GM18868 (cell line): ENCODE results near the gene RFX2.
"Not testable (repeated sequence)": the region's sequence is repeated elsewhere in the genome, so short reads cannot be mapped to it uniquely, and the experiment has no call there.

Source experiments
- ATAC-seq: cut with Tn5 transposase; IDR thresholded peaks from one replicate; pipeline ENCODE4 v1.9.1; 2021; ENCODE audit warnings: mild to moderate bottlenecking, moderate library complexity; ENCODE audit not compliant: unreplicated experiment

RFX2 gene

DNA sequence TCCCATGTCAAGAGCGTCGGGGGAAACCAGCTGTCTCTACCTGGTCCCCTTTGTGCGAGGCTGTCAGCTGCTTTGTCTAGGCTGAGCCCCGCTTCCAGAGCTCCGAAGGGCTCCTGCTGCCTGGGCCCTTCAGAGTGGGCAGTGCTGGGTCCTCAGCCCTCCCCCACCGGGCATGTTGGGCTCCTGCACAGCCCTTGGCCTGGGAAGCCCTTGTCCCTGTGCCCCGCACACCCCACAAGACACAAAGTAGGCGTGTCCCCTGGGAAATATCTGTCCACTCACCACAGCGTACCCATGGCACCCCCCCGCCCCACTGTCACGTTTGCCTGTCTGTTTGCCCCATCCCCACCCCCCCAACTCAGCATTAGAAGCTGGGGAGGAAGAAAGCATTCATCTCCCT lies 92.7 kb downstream of the RFX2 start:
- ATAC-seq = no peak

DNA sequence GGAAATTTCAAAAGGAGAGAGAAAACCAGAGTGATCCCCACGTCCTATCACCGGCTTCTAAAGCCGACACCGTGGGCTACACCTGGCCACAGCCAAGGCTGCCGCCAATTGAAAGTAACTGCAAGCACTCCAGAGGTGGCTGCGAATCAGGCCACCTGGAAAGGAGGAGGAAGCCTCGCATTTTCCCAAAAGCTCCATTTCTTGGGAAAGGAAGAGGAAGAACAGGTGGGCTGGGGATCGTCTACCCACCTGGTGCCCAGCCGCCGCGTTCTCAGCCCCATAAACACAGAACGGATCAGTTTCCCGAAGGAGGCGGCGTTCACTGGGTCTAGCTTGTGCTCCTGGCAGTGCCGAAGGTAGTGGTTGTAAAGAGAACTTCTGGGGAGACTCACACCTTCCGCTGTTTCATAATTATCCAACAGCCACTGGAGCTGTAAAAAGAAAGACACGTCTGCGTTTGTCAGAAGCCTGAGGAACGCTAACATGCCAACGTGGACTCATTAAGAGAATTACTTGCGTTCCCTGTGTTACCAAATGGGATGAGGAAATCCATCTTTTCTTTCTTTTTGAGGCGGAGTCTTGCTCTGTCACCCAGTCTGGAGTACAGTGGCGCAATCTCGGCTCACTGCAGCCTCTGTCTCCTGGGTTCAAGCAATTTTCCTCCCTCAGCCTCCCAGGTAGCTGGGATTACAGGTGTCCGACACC lies 94.3 kb downstream of the RFX2 start:
- ATAC-seq = no peak

DNA sequence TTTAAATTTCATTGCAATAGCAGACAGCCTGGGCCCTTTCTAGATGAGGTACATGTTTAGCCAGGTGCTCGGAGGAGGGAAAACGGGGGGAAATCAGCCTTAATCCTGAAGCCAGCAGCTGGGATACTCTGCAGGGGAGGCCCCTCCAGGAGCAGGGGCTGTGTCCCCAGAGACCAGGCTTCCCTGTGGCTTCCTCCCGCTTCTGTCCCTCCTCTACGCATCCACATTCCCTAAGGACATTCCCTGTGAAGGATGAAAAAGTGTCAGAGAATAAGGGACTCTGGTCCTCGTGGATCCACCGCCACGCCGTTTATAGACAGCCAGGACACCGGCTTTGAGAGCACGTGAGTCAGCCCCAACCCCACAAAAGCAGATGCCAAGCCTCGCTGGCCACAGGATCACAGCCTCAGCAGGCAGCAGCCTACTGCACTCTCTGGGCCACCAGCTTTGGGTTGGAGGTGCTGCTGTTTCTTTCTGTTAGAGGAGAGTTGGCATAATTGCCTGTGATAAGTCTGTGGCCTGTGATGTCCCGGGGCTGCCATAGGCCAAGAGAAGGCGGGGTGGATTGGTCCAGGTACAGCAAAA lies 95.7 kb downstream of the RFX2 start:
- ATAC-seq = no peak

DNA sequence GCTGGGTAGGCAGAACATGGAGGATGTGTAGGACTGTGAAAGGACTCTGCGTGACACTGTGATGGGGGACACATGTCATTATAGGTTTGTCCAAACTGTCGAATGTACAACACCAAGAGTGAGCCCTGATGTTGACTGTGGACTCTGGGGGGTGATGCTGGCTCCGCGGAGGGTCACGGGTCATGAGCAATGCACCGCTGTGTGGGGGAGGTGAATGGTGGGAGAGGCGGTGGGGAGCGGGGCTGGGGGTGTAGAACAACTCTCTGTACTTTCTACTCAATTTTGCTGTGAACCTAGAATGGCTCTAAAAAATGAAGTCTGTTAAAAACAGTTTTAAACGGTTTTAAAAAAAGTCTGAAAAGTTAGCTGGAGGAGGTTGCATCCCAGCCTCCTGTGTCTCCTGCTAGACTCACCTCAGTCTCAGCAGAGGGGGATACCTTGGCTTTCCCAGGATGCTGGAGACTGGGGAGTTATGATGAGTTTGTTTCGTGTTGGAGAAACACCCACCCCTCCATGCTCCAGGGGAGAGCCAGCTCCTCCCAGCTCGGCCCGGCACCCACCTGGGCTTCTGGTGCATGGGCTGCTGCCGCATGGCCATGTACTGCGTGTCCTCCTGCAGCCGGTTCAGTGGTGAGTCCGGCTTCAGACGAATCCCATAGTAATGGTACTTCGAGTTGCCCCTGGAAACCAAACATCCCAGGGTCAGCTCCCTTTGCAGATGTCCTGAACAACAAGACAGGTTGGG lies 97.7 kb downstream of the RFX2 start:
- no peak for ATAC-seq

DNA sequence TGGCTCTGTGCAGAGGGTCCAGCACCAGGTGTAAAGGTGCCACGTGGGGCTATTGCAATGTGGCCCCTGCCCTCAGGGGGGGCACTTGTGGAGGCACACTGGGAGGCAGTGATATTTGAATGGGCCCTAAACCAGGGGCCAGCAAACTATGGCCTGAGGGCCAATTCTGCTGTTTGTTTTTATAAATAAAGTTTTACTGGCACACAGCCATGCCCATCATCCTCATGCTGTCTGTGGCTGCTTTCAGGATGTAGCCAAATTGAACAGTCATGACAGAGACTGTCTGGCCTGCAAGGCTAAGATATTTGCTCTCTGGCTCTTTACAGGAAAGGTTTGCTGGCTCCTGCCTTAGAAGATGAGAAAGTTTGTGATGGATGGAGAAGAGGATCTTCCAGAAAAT lies 98.5 kb downstream of the RFX2 start:
- ATAC-seq = no peak

DNA sequence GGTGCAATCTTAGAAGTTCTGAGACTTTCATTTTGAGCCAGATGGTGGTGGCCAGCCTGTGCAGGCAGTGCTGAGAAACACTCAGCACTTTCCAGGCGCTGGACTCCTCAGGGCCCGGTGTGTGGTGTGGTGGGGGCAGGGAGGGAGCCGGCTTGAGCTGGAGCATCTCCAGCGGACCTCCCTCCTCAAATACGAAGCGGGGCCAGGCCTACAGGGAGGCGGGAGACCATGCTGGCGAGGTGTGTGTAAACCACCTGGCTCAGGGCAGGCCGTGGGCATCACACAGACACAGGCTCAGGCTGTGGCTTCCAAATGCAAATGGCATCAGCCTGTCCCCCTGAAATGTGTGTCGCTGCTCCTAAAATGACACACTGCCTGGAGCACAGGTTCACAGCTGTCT lies 99.1 kb downstream of the RFX2 start:
- ATAC-seq = no peak

DNA sequence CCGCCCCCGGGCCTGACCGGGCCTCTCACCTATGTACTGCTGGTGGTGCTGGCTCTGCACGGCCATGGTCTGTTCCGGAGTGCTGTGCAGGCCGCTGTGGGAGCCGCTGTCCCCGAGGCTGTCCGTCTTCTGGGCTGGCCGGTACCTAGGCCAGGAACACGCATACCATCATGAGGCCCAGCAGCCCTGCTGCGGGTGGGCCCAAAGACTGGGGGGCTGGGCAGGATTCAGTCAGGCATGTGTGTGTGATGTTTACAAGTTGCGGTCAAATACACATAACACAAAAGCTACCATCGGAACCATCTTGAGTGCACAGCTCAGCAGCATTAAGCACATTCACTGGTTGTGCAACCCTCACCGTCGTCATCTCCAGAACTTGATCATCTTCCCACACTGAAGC lies 100.2 kb downstream of the RFX2 start:
- no peak for ATAC-seq

DNA sequence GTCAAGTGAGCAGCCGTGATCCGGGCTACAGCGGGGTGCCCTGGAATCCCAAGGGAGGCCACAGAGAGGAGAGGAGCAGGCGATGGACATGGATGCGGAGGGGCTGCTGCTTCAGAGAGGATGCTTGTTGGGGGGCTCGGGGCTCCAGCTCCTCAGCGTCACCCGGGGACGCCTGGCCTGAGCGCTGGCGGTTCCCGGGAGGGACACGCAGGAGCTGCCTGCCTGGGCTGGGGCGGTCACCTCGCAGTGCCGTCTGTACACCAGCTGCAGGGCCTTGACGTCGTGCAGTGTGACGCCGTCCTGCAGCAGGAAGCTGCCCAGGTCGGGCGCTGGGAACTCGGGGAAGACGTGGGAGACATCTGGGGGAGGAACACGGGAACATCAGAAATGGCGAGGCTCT lies 102.4 kb downstream of the RFX2 start:
- no peak for ATAC-seq

DNA sequence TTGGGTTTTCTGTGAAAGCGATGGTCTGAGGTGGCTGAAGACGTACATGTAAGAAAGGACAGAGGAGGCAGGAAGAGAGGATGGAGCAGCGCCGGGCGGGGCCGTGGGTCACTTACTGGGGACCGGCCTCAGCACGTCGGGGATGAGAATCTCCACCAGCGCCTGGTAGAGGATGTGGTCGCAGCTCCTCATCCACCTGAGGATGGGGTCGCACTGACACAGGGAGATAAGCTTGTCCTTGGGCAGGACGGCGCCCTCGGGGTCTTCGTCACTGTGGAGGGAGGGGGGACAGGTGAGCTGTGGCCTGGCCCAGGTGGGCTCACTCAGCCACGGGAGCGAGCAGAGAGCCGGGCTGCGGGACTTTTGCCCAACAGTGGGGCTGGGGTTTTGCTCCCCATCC lies 103.4 kb downstream of the RFX2 start:
- ATAC-seq = no peak

DNA sequence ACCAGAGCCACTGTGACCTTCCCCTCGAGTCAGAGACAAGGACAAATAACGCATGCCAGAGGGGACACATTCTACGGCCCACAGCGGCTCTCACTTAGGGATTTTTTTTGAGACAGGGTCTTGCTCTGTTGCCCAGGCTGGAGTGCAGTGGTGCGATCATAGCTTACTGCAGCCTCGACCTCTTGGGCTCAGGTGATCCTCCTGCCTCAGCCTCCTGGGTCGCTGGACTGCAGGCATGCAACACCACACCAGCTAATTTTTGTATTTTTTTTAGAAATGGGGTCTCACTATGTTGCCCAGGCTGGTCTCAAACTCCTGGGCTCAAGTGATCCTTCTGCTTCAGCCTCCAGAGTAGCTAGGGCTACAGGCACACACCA lies 104.2 kb downstream of the RFX2 start:
- not testable (repeated sequence) for ATAC-seq

DNA sequence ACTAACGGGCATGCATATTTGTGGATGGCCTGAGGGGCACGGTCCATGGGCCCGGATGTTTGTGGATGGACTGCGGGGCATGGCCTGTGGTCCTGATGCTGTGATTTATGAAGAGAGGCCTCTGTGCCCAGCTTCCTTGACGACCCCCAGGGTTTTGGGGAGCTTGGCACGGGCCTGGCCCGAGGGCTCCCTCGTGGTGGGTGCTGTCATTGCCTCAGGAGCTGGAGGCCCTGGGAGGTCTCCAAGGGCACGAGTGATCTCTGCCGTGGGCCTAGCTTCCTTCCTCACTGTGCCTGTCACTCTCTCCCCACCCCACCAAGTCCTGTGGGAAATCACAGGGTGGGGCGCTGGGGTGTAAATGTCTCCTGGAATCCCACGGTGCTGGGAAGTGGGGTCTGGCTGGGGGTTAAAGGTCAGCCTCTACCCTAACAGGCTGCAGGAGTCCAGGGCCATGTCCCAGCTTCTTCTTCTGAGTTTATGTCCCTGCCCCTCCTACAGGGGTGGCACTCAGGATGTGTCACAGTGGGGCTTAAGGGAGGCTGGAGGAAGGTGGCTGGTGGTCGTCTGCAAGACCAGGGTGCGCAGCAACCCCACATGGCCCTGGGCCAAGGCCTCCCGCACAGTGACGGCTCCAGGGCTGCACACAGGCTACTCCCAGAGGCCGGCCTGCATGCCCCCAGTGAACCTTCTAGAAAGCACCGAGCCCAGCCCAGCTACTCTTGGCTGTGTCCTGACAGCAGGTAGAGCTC lies 104.8 kb downstream of the RFX2 start:
- no peak for ATAC-seq

DNA sequence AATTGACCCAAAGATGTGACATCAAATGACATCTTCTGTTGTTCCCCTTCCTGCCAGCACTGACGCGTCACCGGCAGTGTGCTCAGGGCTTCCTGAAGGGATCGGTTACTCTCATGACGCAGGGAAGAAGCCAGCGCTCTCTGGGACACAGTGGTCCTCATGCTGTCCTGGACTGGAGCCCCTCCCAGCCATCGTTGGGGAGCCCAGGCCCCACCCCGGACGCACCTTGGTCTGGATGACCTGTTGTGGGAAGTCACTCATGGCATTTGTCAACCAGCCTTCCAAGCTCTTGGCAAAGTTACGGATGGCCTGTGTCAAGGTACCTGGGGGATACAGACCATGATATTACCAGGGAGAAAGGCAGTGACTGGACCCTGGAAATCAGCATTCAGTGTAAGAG lies 106.3 kb downstream of the RFX2 start:
- ATAC-seq = no peak

DNA sequence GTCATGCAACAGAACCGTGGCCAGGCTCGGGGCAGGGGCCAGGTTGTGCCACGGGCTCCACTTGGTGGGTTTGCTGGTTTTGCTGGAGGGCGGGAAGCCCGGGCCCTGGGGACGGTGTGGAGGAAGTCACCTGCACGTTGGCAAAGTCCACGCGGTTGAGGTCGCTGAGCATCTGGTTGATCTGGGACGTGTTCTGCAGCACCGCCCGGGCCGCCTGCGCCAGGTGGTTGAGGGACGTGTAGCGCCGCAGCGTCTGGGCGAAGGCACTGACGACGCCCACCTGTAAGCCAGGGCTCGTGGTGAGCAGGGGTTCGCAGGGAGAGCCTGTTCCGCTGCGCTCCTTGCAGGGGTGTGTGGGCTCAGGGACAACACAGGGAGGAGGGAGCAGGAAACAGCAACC lies 107.7 kb downstream of the RFX2 start:
- no peak for ATAC-seq

DNA sequence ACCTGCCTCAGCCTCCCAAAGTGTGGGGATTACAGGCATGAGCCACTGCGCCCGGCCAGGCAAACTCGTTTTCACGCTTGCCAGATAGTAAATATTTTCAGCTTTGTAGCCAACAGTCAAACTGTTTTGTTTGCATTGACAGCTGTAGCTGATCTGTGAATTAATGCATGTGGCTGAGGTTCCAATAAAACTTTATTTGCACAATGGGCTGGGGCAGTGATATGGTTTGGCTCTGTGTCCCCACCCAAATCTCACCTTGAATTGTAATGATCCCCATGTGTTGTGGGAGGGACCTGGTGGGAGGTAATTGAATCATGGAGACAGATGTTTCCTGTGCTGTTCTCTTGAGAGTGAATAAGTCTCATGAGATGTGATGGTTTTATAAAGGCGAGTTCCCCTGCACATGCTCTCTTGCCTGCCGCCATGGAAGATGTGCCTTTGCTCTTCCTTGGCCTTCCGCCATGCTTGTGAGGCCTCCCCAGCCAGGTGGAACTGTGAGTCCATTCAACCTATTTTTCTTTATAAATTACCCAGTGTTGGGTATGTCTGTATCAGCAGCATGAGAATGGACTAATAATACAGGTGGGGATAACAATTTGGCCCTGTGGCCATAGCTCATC lies 110.0 kb downstream of the RFX2 start:
- ATAC-seq = no peak

DNA sequence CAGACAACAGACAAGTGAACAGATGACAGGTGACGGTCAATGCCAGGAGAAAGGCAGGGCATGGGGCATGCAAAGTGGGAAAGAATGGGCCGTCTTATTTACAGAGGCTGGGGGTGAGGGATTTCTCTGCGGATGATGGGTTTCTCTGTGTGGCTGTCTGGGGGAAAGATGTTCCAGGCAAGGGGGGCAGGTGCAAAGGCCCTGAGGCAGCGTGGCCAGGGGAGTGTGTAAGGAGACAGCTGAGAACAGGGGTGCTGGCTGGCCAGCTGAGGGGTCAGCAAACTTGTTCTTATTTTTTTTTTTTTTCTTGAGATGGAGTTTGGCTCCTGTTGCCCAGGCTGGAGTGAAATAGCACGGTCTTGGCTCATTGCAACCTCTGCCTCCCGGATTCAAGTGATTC lies 110.6 kb downstream of the RFX2 start:
- no peak for ATAC-seq

DNA sequence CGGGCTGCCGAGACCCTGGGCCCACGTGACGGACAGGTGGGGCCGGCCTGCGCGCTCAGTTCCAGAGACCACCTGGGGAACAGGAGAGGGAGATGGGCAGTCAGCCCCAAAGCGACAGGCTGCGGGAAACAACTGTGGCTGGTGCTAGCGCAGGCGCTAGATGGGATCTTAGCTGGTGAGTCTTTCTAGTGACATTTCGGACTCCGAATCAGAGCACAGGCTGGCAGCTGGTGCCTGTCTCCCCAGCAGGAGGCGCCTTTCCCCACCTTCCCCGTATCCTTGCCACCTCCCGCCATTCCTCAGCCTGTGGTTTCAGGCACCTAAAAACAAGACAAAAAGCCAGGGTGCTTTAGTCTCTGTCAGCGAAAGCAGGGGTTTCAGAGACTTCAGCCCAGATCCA lies 112.9 kb downstream of the RFX2 start:
- no peak for ATAC-seq

DNA sequence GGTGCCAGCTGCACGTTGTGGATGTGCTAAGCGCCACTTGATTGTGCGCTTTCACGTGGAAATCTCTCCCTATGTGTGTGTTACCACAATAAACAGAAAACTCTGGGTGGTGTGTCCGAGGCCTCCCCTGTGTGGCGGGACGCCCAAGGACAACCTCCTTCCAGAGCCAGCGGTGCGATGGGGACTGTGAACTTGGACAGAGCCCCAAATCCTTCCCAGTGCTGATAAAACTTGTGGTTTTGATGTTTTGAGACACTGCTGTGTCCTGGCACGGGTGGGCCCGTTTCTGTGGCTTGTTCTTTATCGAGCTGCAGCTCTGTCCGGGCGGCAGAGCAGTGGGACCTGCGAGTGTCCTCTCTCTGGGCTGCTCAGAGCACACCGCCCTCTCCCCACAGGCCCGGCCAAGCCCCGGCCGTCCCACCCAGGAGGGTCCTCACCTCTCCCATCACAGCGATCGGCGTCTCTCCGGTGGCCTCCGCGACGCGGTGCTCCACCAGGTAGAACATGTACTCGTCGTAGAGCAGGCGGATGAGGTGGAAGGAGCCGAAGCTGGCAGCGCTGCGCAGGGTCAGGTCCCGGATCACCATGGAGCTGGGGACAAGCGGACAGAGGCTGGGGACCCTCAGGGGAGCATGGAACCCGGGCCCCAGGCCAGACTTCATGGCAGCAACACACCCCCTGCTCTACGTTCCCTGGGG lies 113.5 kb downstream of the RFX2 start:
- no peak for ATAC-seq

DNA sequence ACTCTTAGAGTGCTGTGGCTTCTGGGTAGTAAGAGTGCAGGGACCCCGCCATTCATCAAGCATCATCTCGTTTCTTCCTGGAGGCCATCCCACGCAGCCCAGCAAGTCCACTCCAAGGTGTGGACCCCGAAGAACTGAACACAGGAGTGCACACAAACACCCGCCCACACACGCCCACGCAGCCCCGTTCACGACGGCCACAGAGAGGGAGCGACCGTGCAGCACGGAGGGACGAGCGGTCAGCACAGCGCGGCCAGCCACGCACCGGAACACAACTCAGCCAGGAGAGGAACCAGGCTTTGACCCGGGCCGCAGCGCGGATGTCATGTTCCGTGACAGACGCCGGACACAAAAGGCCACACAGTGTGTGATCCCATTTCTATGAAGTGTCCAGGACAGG lies 114.2 kb downstream of the RFX2 start:
- no peak for ATAC-seq

DNA sequence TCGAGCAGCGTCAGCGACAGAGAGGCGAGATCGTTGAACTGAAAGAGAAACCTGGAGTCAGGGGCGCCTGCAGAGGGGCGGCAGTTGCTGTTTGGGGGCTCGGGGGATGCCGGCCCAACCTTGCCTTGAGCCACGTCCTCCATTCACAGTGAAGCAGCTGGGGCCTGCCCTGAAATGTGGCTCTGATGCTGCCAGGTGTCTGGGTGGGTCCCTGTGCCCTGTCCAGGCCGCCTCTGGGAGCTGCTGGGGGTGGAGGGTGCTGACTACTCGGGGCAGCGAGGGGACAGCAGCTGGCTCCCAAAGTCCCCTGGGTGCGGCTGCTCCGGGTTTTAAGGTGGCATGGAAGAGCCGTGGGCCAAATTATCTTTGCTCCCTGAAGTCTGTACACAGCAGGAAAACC lies 114.7 kb downstream of the RFX2 start:
- ATAC-seq = no peak

DNA sequence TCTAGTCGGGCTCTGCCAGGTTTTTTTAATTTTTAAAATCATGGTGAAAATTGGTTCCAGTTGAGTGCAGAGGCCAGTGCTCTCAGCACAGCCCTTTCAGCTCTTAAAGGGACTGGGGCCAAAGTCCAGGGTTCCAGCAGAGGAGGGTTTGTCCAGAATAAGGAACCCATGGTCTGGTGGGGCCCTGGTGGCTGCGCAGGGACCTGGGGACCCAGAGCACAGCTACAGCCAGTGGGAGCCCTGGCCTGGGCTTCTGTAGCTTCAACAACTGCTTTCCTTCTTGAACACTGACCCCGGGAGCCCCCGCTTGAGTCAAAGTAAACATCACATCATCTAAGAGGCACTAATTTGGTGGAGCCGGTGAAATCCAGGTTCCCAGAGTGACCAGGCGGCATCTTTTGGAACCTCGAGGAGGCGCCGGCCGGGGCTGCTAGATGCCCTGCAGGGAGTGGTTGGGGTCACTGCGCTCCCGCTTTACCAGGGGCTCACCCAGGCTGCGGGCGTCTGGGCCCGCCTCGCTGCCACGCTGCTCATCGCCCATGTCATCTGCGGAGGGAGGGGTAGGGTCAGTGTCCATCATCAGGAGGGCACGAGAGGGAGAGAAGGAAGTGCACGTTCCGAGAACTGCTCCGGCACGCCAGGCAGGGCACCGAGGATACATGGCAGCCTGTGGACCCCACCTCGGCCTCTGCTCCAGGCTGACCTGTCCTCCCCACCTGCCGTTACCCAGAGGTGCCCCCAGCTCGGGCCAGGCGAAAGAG lies 115.7 kb downstream of the RFX2 start:
- ATAC-seq = no peak
